Measurements from ENCODE around the gene LRCH2. TPM values are rescaled to one million over a fixed set of nuclear protein-coding genes. Genes with fewer than 3 reads are reported as not detected.

Gene LRCH2
- total and polyA plus RNA-seq, 9 of the 15 experiments (the other 6 are each of a cell fraction or from before 2014, with no cell fraction given), result 1.4 to 7.2 (median 2.9) TPM

- no peak for ATAC-seq
- CTCF ChIA-PET (ENCODE audit: low intra/inter-chr PET ratio), result no interaction called here
- POLR2A ChIA-PET, result no interaction called here
- no peak for DNase-seq (ENCODE audit: extremely low read depth in 1 of 4, low spot score in 3 of 4)
- Histone ChIP-seq H3K9ac (ENCODE audit: insufficient read depth in 1 of 2, low read depth in 2 of 2, low read length in 2 of 2) (no peak overlapping the region), H4K20me1 (replicated peaks; ENCODE audit: control insufficient read depth, insufficient read depth, low read length) (no peaks in the 10 kb centered on the region), H3K36me3 (ENCODE audit: control insufficient read depth, insufficient read depth, low read length) (peaks cover 3% of the 10 kb centered on the region; the same call in 1 of the 3 replicates), H3K27ac (ENCODE audit: extremely low read depth, low read depth, low read length) (no peak overlapping the region), H3K9me1 (ENCODE audit: control insufficient read depth, insufficient read depth, low read length) (no peaks in the 10 kb centered on the region), H3K4me1 (replicated peaks in 1 of 2; ENCODE audit: control insufficient read depth in 2 of 2, insufficient read depth in 2 of 2, low read length in 2 of 2) (no peaks in the 10 kb centered on the region), H3K27me3 (ENCODE audit: control insufficient read depth in 2 of 2, insufficient read depth in 2 of 2, low read length in 2 of 2) (no peaks in the 10 kb centered on the region), H3K4me3 (no peak overlapping the region), H2AFZ (ENCODE audit: low read depth, low read length) (no peak overlapping the region), H3K9me3 (replicated peaks; ENCODE audit: control insufficient read depth, insufficient read depth, low read depth, low read length) (no peaks in the 10 kb centered on the region), H3K79me2 (ENCODE audit: control insufficient read depth, insufficient read depth, low read length) (no peaks in the 10 kb centered on the region), H3K4me2 (ENCODE audit: insufficient read depth, low read length) (no peak overlapping the region)
- no peak for FAIRE-seq
- BruUV-seq (replicated peaks), result no TSS peak
- intact Hi-C loops (cut with micrococcal nuclease) (no loop called here), in situ Hi-C loops (cut with MboI) (no loop called here)
- WGBS (ENCODE audit: insufficient coverage, low coverage, missing lambda C conversion rate), result 18% methylated on average over 5 of the region's 5 CpGs
- TF ChIP-seq ZNF384 (IDR thresholded peaks at IDR 0.05; ENCODE audit: low read depth, low read length), result no peak
- no peak for TF ChIP-seq DMBX1 (CRISPR knock-in tag; IDR thresholded peaks at IDR 0.05; ENCODE audit: borderline replicate concordance)
- no peak for TF ChIP-seq ZNF232 (CRISPR knock-in tag; IDR thresholded peaks at IDR 0.05)
- no peak for TF ChIP-seq ZFP91 (CRISPR knock-in tag; IDR thresholded peaks at IDR 0.05)
- TF ChIP-seq RFX7 (CRISPR knock-in tag; IDR thresholded peaks at IDR 0.05), result no peak
- no peak for TF ChIP-seq TFAM (CRISPR knock-in tag; conservative IDR thresholded peaks at IDR 0.05)
- TF ChIP-seq MCM5 (IDR thresholded peaks at IDR 0.05; ENCODE audit: low read depth), result no peak
- TF ChIP-seq BRCA1 (IDR thresholded peaks at IDR 0.05), result no peak
- TF ChIP-seq BRCA1 (CRISPR knock-in tag; IDR thresholded peaks at IDR 0.05), result no peak
- no peak for TF ChIP-seq RAD21 (CRISPR knock-in tag; conservative IDR thresholded peaks at IDR 0.05 in 1 of 2, IDR thresholded peaks at IDR 0.05 in 1 of 2)
- no peak for TF ChIP-seq RERE (CRISPR knock-in tag; IDR thresholded peaks at IDR 0.05; ENCODE audit: borderline replicate concordance)
- TF ChIP-seq BRD9 (IDR thresholded peaks at IDR 0.05; ENCODE audit: low read depth, partially characterized antibody), result no peak
- no peak for TF ChIP-seq PHF8 (IDR thresholded peaks at IDR 0.05; ENCODE audit: borderline replicate concordance, low read length)
Observed at GRCh38 chrX:115138040-115138439, 95.9 kb downstream of the LRCH2 start.

All from K562 (cell line).